ENCODE results near the gene SMPD3.

GRCh38 chr16:68343137-68343536 is 105.2 kb downstream of the SMPD3 start:
- no peak for TF ChIP-seq GATA2 (IDR thresholded peaks at IDR 0.05; ENCODE audit: low read depth, low read length)
- no peak for TF ChIP-seq GATA3 (IDR thresholded peaks at IDR 0.05; ENCODE audit: low read depth, low read length)
